Skeletal muscle tissue (tissue), 4 donors: Measurements from ENCODE around the gene TSEN2. TPM values are rescaled to one million over a fixed set of nuclear protein-coding genes. Genes with fewer than 3 reads are reported as not detected.
A peak's percentile ranks its signal among the peaks of the same experiment; 100 is the strongest.

Experiments
- H3K27ac ChIP-seq: one replicate; pipeline ENCODE4 v1.7.0; 2013; ENCODE audit warnings: mild to moderate bottlenecking, low read depth, low read length, inconsistent platforms
- H3K27me3 ChIP-seq, 3 donors: one replicate each; pipeline ENCODE4 v1.7.0; 2013; ENCODE audit warnings: low read length in 3 of 3; ENCODE audit not compliant: control insufficient read depth in 3 of 3, insufficient read depth in 3 of 3
- H3K36me3 ChIP-seq, 3 donors: one replicate each; pipeline ENCODE4 v1.7.0; 2013; ENCODE audit warnings: low read length in 3 of 3; ENCODE audit not compliant: control insufficient read depth in 3 of 3, insufficient read depth in 3 of 3
- H3K4me1 ChIP-seq, 3 donors: one replicate each; pipeline ENCODE4 v1.7.0; 2013; ENCODE audit warnings: low read length in 3 of 3, mild to moderate bottlenecking in 3 of 3; ENCODE audit not compliant: control insufficient read depth in 3 of 3, insufficient read depth in 3 of 3
- H3K4me3 ChIP-seq, 3 donors: one replicate each; pipeline ENCODE4 v1.7.0; 2013; ENCODE audit warnings: low read length in 3 of 3
- H3K9ac ChIP-seq, 3 donors: one replicate each; pipeline ENCODE4 v1.7.0; 2013; ENCODE audit warnings: low read length in 3 of 3, mild to moderate bottlenecking in 3 of 3, moderate library complexity in 2 of 3, low read depth in 1 of 3
- H3K9me3 ChIP-seq, 3 donors: one replicate each; pipeline ENCODE4 v1.7.0; 2013; ENCODE audit warnings: low read length in 3 of 3; ENCODE audit not compliant: control insufficient read depth in 3 of 3
- total RNA-seq: library from RNA; depleted of rRNA; stranded (reverse); fragments of >200 nt; gene quantifications from one replicate; pipeline ENCODE4 v1.2.3, GENCODE V29; 2014
- donor health status: Osteomylitis.

Gene TSEN2
- total RNA-seq, 1 donor from 2014 or later: 15.1 TPM

DNA sequence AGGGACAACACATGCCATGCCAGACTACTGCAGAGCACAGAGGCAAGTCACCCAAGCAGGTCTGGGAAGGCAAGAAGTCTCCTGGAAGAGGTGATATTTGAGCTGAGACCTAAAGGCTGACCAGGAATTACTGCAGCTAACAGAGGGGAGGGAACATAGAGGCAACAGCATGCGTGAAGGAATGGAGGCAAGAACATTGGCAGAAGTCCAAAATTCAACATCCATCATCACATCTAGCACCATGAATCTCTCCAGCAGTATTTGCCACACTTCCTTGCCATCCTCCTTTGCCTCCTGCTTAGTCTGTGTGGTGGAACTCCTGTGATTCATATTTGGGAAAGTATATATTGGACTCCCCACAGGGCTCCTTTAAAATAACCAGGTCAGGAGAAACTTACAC is 870 bp upstream of the TSEN2 start:
- no peaks in the 10 kb centered on the region for H3K27me3 ChIP-seq
- H3K9me3 ChIP-seq: no peaks in the 10 kb centered on the region
- H3K4me3 ChIP-seq: peak overlapping the region; percentile 87 to 92 (median 91)
- H3K36me3 ChIP-seq: no peaks in the 10 kb centered on the region
- H3K27ac ChIP-seq: no peak overlapping the region
- H3K9ac ChIP-seq: peak overlapping the region in 1 of 3 donors; percentile 82
- H3K4me1 ChIP-seq: peaks cover 13 to 30% (median 17%) of the 10 kb centered on the region in 3 donors

DNA sequence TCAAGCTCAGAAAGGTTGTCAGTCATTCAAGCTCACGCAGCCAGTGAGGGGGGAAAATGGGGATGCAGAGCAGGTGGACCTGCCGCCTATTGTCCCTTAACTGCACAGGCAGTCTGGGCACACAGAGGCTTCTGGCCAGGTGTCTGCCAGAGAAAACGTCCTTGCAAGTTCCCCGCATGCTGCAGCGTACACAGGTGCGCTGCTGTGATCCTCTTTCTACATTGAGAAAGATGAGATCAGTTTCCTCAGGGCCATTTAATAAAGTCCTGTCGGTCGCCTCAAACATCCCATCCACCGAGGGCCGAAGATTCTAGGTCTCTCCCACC is 445 bp upstream of the TSEN2 start:
- Histone ChIP-seq H3K36me3 (no peaks in the 10 kb centered on the region), H3K4me3 (peak overlapping the region; percentile 87 to 92 (median 91)), H3K27ac (peak overlapping the region; percentile 32), H3K9me3 (no peaks in the 10 kb centered on the region), H3K4me1 (peaks cover 13 to 30% (median 17%) of the 10 kb centered on the region in 3 donors), H3K9ac (peak overlapping the region; percentile 71 to 82 (median 79)), H3K27me3 (no peaks in the 10 kb centered on the region)

DNA sequence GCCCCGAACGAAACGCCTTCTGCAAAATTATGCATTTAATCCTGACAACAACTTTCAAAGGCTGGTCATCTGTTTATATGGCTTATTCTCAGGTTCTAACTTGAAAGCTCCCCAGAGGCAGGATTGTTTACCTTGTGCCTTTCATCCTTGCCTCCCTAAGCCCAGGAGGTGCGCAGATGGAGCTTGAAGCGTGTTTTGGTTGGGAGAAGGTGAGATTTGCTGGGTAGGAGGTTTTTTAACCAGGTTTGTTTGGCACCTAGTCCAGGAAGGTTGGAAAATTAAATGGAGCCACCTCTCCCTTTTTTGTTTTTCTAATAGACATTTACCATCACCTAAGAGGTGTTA is 675 bp downstream of the TSEN2 start:
- peak overlapping the region; percentile 59 for H3K27ac ChIP-seq
- peaks cover 13 to 25% (median 17%) of the 10 kb centered on the region in 3 donors for H3K4me1 ChIP-seq
- H3K9ac ChIP-seq: peak overlapping the region; percentile 80 to 88 (median 85)
- H3K9me3 ChIP-seq: no peaks in the 10 kb centered on the region
- no peaks in the 10 kb centered on the region for H3K27me3 ChIP-seq
- H3K4me3 ChIP-seq: peak overlapping the region; percentile 87 to 92 (median 91)
- H3K36me3 ChIP-seq: peaks cover 0 to 2% (median 0%) of the 10 kb centered on the region in 3 donors

DNA sequence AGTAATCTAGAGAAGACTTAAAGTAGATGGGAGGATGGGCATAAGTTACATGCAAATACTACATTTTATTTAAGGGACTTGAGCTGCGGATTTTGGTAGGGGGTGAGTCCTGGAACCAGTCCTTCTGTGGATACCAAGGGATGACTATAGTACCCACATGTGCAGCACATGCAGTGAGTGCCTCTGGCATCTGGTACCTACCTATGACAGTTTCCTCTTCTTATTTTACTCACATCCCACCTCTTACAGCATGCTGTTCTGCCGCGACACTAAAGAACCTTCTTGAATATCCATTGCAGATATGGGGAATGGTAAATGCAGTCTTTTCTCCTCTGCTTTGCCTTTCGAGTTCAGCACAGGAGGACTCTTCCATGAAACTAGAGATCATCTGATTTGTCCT is 1.7 kb downstream of the TSEN2 start:
- no peak overlapping the region for H3K4me3 ChIP-seq
- H3K36me3 ChIP-seq: peaks cover 0 to 8% (median 7%) of the 10 kb centered on the region in 3 donors
- no peak overlapping the region for H3K9ac ChIP-seq
- no peaks in the 10 kb centered on the region for H3K9me3 ChIP-seq
- peaks cover 13 to 22% (median 17%) of the 10 kb centered on the region in 3 donors for H3K4me1 ChIP-seq
- H3K27me3 ChIP-seq: no peaks in the 10 kb centered on the region
- no peak overlapping the region for H3K27ac ChIP-seq

DNA sequence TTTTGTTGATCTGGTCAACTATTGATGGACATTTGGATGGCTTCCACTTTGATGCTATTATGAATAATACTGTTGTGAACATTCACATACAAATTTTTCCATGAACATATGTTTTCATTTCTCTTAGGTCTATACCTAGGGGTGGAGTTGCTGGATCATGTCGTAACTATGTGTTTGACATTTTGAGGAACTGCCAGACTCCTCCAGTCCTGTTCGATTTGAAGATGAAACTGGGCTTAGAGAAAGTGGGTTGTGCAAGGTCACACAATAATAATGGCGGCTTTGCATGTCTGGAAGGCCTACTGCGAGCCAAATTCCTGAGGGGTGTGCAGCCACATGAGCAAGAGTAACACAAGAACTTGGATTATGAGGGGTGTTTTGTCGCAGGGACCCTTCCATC is 2.6 kb downstream of the TSEN2 start:
- no peak overlapping the region for H3K4me3 ChIP-seq
- H3K9me3 ChIP-seq: no peaks in the 10 kb centered on the region
- peaks cover 13 to 22% (median 17%) of the 10 kb centered on the region in 3 donors for H3K4me1 ChIP-seq
- no peak overlapping the region for H3K9ac ChIP-seq
- H3K27me3 ChIP-seq: no peaks in the 10 kb centered on the region
- no peak overlapping the region for H3K27ac ChIP-seq
- H3K36me3 ChIP-seq: peaks cover 0 to 11% (median 7%) of the 10 kb centered on the region in 3 donors

DNA sequence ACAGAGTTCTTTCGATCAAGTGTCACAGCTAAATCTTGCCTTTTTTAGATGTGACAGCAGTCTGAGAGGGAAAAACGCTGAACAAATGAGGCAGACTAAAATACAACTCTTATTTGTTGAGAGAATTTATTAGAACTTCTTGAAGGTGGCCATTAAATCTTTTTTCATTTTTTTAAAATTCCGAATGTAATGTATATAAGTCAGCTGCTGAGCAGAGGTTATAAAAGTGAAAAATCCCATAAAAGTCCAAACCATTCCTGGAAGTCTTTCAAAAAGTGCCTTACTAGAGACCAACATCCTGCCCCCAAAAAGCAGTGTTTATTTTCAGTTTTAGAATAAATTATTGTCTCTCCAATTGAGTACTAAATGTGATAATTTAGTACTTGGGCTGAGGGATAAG is 3.1 kb downstream of the TSEN2 start:
- H3K4me1 ChIP-seq: peaks cover 13 to 22% (median 17%) of the 10 kb centered on the region in 3 donors

DNA sequence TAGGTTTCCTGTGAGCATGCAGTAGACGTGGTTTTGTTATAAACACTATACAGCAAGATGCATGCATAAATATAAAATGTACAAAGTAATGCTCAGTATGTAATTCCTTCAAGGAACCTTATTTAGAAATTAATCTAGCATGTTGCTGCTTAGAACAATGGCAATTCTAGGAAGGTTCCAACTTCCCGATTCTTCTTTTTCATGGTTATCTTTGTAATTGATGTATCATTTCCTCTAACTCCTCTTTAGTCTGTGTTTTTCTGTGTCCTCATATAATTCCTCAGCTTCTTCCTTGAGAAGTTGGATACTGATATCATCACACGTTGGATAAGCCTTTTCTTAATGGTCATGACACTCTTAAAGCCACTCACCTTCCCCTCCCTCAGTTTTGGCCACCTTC is 3.5 kb downstream of the TSEN2 start:
- Histone ChIP-seq H3K27ac (no peak overlapping the region), H3K9me3 (no peaks in the 10 kb centered on the region), H3K4me1 (peaks cover 13 to 20% (median 17%) of the 10 kb centered on the region in 3 donors), H3K9ac (no peak overlapping the region), H3K27me3 (no peaks in the 10 kb centered on the region), H3K36me3 (peaks cover 0 to 13% (median 10%) of the 10 kb centered on the region in 3 donors), H3K4me3 (no peak overlapping the region)

More for the DNA sequence above, 3.1 kb downstream of the TSEN2 start:
- H3K4me3 ChIP-seq: no peak overlapping the region
- no peak overlapping the region for H3K27ac ChIP-seq
- no peak overlapping the region for H3K9ac ChIP-seq
- no peaks in the 10 kb centered on the region for H3K9me3 ChIP-seq
- H3K27me3 ChIP-seq: no peaks in the 10 kb centered on the region
- H3K36me3 ChIP-seq: peaks cover 0 to 11% (median 7%) of the 10 kb centered on the region in 3 donors

DNA sequence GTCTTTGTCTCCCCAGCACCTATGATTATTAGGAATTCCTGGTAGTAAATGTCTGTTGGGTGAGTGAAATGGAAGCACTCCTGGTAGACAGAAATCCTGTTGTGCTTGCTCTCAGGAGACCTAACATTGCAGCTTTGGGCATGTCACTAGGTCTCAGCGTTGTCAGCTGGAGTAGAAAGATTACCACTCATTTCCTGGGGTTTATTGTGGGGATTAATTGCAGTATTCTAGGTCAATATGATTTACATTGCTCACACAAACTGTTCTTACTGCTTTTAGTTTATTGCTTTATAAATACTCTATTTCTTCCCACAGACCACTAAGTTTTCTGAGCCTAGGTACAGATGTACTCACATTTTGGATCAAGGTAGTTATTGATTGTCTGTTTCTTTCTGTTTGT is 5.1 kb downstream of the TSEN2 start:
- H3K27me3 ChIP-seq: no peaks in the 10 kb centered on the region
- H3K27ac ChIP-seq: no peak overlapping the region
- no peaks in the 10 kb centered on the region for H3K9me3 ChIP-seq
- H3K9ac ChIP-seq: no peak overlapping the region
- peaks cover 0 to 18% (median 12%) of the 10 kb centered on the region in 3 donors for H3K36me3 ChIP-seq
- no peak overlapping the region for H3K4me3 ChIP-seq
- H3K4me1 ChIP-seq: peaks cover 5 to 9% (median 8%) of the 10 kb centered on the region in 3 donors

DNA sequence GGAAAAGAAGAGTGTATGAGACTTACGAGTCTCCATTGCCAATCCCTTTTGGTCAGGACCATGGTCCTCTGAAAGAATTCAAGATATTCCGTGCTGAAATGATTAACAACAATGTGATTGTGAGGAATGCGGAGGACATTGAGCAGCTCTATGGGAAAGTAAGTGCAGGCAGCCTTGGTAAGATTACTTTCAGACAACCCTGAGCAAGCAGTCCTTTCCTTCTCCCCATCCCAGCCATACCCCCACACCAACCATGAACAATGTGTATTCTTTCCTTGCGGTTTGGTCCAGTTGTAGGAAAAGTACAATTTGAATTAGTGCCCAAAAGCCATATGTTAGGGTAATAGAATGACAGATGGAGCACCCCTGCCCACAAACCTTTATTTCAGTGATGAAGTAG is 5.6 kb downstream of the TSEN2 start:
- peaks cover 0 to 21% (median 12%) of the 10 kb centered on the region in 3 donors for H3K36me3 ChIP-seq
- H3K27ac ChIP-seq: no peak overlapping the region
- H3K9me3 ChIP-seq: no peaks in the 10 kb centered on the region
- H3K4me1 ChIP-seq: peaks cover 3 to 8% (median 4%) of the 10 kb centered on the region in 3 donors
- no peak overlapping the region for H3K9ac ChIP-seq
- H3K27me3 ChIP-seq: no peaks in the 10 kb centered on the region
- H3K4me3 ChIP-seq: no peak overlapping the region

DNA sequence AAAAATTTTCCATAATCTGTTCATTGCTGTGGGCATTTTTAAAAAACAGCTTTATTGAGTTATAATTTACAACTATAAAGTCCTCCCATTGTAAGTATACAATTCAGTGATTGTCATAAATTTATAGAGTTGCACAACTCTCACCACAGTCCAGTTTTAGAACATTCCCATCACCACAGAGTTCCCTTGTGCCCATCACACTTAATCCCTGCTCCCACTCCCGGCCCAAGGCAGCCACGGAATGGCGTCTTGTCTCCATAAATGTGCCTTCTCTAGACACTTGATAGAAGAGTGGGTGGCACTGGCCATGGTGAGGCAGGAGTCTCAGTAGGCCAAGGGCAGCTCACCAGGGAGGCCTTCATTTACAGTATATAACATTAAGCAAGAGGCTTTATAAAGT is 6.3 kb downstream of the TSEN2 start:
- Histone ChIP-seq H3K9ac (no peak overlapping the region), H3K9me3 (no peaks in the 10 kb centered on the region), H3K27me3 (no peaks in the 10 kb centered on the region), H3K4me1 (peaks cover 0 to under 1% (median 0%) of the 10 kb centered on the region in 3 donors), H3K4me3 (no peak overlapping the region), H3K27ac (no peak overlapping the region), H3K36me3 (peaks cover 0 to 23% (median 14%) of the 10 kb centered on the region in 3 donors)
